Measurements from ENCODE around the gene METAP2. TPM values are rescaled to one million over a fixed set of nuclear protein-coding genes. Genes with fewer than 3 reads are reported as not detected.

Gene METAP2
- total and polyA plus RNA-seq, 2 of the 8 experiments (the other 6 are each of a cell fraction or from before 2014, with no cell fraction given), result 41.3 to 114 TPM

DNA sequence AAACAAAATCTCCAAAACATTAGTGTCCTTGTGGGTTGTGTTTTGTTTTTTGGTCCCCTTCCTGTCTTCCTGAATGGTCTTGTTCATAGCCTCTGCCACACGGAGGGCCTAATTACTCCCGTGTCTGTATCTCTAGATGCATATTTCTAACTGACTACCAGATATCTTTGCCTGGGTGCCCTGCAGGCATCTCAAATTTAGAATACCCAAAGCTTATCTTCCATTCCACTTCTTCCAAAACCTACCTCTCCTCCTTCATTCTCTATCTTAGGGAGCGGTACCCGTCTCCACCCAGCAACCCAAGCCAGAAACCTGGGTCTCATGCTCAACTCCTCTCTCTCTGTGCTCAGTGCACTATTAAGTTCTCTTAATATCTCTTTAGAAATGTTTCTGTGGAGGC lies 10.9 kb upstream of the METAP2 start (continued):
- TF ChIP-seq KDM4A (IDR thresholded peaks at IDR 0.05; ENCODE audit: low read depth, low read length, severe bottlenecking), result no peak
- no peak for TF ChIP-seq TBP (IDR thresholded peaks at IDR 0.05; ENCODE audit: low read depth, low read length)
- TF ChIP-seq ZNF274 (IDR thresholded peaks at IDR 0.05; ENCODE audit: borderline replicate concordance, extremely low read depth, low read length), result no peak
- TF ChIP-seq, protein P1, sequence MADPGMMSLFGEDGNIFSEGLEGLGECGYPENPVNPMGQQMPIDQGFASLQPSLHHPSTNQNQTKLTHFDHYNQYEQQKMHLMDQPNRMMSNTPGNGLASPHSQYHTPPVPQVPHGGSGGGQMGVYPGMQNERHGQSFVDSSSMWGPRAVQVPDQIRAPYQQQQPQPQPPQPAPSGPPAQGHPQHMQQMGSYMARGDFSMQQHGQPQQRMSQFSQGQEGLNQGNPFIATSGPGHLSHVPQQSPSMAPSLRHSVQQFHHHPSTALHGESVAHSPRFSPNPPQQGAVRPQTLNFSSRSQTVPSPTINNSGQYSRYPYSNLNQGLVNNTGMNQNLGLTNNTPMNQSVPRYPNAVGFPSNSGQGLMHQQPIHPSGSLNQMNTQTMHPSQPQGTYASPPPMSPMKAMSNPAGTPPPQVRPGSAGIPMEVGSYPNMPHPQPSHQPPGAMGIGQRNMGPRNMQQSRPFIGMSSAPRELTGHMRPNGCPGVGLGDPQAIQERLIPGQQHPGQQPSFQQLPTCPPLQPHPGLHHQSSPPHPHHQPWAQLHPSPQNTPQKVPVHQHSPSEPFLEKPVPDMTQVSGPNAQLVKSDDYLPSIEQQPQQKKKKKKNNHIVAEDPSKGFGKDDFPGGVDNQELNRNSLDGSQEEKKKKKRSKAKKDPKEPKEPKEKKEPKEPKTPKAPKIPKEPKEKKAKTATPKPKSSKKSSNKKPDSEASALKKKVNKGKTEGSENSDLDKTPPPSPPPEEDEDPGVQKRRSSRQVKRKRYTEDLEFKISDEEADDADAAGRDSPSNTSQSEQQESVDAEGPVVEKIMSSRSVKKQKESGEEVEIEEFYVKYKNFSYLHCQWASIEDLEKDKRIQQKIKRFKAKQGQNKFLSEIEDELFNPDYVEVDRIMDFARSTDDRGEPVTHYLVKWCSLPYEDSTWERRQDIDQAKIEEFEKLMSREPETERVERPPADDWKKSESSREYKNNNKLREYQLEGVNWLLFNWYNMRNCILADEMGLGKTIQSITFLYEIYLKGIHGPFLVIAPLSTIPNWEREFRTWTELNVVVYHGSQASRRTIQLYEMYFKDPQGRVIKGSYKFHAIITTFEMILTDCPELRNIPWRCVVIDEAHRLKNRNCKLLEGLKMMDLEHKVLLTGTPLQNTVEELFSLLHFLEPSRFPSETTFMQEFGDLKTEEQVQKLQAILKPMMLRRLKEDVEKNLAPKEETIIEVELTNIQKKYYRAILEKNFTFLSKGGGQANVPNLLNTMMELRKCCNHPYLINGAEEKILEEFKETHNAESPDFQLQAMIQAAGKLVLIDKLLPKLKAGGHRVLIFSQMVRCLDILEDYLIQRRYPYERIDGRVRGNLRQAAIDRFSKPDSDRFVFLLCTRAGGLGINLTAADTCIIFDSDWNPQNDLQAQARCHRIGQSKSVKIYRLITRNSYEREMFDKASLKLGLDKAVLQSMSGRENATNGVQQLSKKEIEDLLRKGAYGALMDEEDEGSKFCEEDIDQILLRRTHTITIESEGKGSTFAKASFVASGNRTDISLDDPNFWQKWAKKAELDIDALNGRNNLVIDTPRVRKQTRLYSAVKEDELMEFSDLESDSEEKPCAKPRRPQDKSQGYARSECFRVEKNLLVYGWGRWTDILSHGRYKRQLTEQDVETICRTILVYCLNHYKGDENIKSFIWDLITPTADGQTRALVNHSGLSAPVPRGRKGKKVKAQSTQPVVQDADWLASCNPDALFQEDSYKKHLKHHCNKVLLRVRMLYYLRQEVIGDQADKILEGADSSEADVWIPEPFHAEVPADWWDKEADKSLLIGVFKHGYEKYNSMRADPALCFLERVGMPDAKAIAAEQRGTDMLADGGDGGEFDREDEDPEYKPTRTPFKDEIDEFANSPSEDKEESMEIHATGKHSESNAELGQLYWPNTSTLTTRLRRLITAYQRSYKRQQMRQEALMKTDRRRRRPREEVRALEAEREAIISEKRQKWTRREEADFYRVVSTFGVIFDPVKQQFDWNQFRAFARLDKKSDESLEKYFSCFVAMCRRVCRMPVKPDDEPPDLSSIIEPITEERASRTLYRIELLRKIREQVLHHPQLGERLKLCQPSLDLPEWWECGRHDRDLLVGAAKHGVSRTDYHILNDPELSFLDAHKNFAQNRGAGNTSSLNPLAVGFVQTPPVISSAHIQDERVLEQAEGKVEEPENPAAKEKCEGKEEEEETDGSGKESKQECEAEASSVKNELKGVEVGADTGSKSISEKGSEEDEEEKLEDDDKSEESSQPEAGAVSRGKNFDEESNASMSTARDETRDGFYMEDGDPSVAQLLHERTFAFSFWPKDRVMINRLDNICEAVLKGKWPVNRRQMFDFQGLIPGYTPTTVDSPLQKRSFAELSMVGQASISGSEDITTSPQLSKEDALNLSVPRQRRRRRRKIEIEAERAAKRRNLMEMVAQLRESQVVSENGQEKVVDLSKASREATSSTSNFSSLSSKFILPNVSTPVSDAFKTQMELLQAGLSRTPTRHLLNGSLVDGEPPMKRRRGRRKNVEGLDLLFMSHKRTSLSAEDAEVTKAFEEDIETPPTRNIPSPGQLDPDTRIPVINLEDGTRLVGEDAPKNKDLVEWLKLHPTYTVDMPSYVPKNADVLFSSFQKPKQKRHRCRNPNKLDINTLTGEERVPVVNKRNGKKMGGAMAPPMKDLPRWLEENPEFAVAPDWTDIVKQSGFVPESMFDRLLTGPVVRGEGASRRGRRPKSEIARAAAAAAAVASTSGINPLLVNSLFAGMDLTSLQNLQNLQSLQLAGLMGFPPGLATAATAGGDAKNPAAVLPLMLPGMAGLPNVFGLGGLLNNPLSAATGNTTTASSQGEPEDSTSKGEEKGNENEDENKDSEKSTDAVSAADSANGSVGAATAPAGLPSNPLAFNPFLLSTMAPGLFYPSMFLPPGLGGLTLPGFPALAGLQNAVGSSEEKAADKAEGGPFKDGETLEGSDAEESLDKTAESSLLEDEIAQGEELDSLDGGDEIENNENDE (IDR thresholded peaks at IDR 0.05; ENCODE audit: insufficient replicate concordance, low read length), result no peak
- TF ChIP-seq, protein P2, sequence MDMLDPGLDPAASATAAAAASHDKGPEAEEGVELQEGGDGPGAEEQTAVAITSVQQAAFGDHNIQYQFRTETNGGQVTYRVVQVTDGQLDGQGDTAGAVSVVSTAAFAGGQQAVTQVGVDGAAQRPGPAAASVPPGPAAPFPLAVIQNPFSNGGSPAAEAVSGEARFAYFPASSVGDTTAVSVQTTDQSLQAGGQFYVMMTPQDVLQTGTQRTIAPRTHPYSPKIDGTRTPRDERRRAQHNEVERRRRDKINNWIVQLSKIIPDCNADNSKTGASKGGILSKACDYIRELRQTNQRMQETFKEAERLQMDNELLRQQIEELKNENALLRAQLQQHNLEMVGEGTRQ (IDR thresholded peaks at IDR 0.05; ENCODE audit: low read length), result no peak
- no peak for TF ChIP-seq SAP30 (IDR thresholded peaks at IDR 0.05; ENCODE audit: insufficient read depth, insufficient replicate concordance, low read length)

Data from H1 (cell line).